Measurements from ENCODE around the gene SCAMP5. TPM values are rescaled to one million over a fixed set of nuclear protein-coding genes. Genes with fewer than 3 reads are reported as not detected.

SCAMP5 gene
- total RNA-seq, 2 experiments from 2014 or later = 3.9 to 4.5 TPM

DNA sequence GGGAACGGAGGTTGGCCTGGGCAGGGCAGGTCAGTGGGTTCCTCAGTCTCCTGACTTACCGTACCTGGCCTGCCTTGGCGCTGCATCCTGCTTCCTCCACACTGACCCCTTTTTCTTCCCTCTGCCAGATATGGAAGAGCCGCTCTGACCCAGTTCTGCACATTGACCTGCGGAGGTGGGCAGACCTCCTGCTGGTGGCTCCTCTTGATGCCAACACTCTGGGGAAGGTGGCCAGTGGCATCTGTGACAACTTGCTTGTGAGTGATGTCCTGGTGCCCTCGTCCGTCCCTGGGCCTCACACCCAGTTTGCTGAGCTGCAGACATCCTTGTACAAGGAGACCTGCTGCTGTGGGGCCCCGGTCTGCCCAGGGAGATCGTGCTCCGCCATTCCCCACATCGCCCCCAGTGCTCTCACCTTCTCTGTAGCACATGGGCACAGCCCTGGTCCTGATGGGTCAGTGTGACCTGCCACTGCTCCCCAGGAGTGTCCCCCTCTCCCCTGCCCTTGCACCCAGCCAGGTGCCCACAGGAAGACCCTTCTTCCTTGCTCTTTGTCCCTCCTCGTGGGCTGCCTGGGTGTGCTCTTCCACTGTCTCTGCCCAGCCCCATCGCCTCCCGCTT, 49.0 kb downstream of the SCAMP5 start:
- Mint-ChIP-seq H3K27ac (no peak overlapping the region), H3K4me1 (peaks cover 15% of the 10 kb centered on the region), H3K27me3 (no peaks in the 10 kb centered on the region), H3K9me3 (ENCODE audit: low read depth) (no peaks in the 10 kb centered on the region), H3K4me3 (no peak overlapping the region), H3K36me3 (ENCODE audit: low read depth) (peaks cover 12% of the 10 kb centered on the region)
- DNase-seq = no peak
- ChIA-PET CTCF (interaction anchor here (0.6 to 2.8 kb wide), 3 partner anchors 160 to 1249 kb away, joined by 3 to 12 read pairs (median 3); no protein-coding TSS in a partner anchor), POLR2A (interaction anchor here (0.6 kb wide), 1 partner anchor 107 kb away, joined by 3 read pairs; no protein-coding TSS in a partner anchor)
- no peak for ATAC-seq
- intact Hi-C loops (cut with DNase I, micrococcal nuclease) = no loop called here

DNA sequence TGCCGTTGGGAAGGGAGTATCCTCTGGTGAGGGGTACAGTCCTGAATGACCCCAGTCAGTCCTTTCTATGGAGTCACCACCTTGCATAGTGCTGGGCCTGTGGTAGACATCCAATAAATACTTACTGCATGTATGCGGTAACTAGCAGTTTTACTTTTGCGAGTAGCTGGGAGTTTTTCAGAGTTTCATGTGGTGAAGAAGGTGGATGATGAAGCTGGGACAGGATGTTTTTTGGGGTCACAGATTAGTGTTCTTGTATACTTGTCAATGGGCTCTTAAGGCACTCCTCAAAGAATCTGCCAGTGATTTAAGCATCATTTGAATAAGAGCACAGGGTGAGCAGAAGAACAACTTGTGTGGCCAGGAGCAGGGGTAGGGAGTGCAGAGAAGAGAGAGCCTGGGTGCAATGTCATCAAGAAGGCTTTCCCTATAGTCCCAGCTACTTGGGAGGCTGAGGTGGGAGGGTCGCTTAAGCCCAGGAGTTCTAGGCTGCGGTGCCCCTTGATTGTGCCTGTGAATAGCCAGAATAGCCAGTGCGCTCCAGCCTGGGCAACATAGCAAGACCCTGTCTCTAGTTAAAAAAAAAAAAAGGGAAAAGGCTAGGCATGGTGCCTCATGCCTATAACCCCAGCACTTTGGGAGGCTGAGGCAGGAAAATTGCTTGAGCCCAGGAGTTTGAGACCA, 50.1 kb downstream of the SCAMP5 start:
- H3K36me3 Mint-ChIP-seq (ENCODE audit: low read depth) = peaks cover 9% of the 10 kb centered on the region
- CTCF ChIA-PET = no interaction called here
- intact Hi-C loops (cut with DNase I, micrococcal nuclease) = no loop called here
- no peaks in the 10 kb centered on the region for H3K9me3 Mint-ChIP-seq (ENCODE audit: low read depth)
- H3K27ac Mint-ChIP-seq = no peak overlapping the region
- POLR2A ChIA-PET = no interaction called here
- ATAC-seq (no peak), DNase-seq (no peak)
- no peaks in the 10 kb centered on the region for H3K27me3 Mint-ChIP-seq
- peaks cover 13% of the 10 kb centered on the region for H3K4me1 Mint-ChIP-seq
- H3K4me3 Mint-ChIP-seq = no peak overlapping the region

DNA sequence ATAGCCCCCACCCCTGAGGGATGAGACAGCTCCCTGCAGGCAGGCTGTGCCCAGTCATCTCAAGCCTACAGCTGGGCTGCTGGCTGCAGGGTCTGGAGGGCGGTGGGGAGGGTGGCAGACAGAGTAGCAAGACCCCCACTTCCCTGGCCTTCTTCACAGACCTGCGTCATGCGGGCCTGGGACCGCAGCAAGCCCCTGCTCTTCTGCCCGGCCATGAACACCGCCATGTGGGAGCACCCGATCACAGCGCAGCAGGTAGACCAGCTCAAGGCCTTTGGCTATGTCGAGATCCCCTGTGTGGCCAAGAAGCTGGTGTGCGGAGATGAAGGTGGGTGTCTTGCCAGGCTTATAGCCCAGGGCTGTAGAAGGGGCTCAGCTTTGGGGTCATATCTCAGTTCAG, 53.0 kb downstream of the SCAMP5 start:
- no peak for ATAC-seq
- peaks cover 8% of the 10 kb centered on the region for H3K4me1 Mint-ChIP-seq
- intact Hi-C loops (cut with DNase I, micrococcal nuclease) = no loop called here
- H3K36me3 Mint-ChIP-seq (ENCODE audit: low read depth) = peaks cover 5% of the 10 kb centered on the region
- no peaks in the 10 kb centered on the region for H3K27me3 Mint-ChIP-seq
- no peak for DNase-seq
- H3K4me3 Mint-ChIP-seq = no peak overlapping the region
- H3K27ac Mint-ChIP-seq = no peak overlapping the region
- no peaks in the 10 kb centered on the region for H3K9me3 Mint-ChIP-seq (ENCODE audit: low read depth)
- CTCF ChIA-PET = no interaction called here
- POLR2A ChIA-PET = no interaction called here

DNA sequence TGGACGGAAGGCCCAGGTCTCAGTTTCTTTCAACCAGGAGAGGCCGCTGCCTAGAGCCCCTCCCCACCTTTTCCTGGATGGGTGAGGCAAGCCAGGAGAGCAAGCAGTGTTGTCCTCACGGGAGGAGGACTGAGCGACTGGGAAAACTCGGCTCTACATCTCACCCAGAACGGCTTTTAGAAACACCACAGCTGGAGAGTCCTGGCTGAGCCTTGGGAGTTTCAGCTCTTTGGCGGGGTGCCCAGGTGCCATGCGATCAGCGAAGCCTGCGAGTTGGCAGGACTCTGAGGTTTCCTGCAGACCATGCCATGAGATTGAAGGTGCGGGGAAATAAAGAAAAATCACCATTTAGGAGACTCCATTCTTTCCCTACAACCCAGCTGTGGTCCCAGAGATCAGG, 54.0 kb downstream of the SCAMP5 start:
- Mint-ChIP-seq H3K4me1 (peaks cover 8% of the 10 kb centered on the region), H3K9me3 (ENCODE audit: low read depth) (no peaks in the 10 kb centered on the region), H3K36me3 (ENCODE audit: low read depth) (peaks cover 3% of the 10 kb centered on the region), H3K4me3 (no peak overlapping the region), H3K27me3 (no peaks in the 10 kb centered on the region), H3K27ac (no peak overlapping the region)
- CTCF ChIA-PET = interaction anchor here (0.9 kb wide), 1 partner anchor 155 kb away, joined by 3 read pairs; no protein-coding TSS in a partner anchor
- POLR2A ChIA-PET = no interaction called here
- ATAC-seq = no peak
- intact Hi-C loops (cut with DNase I, micrococcal nuclease) = no loop called here
- DNase-seq = no peak

DNA sequence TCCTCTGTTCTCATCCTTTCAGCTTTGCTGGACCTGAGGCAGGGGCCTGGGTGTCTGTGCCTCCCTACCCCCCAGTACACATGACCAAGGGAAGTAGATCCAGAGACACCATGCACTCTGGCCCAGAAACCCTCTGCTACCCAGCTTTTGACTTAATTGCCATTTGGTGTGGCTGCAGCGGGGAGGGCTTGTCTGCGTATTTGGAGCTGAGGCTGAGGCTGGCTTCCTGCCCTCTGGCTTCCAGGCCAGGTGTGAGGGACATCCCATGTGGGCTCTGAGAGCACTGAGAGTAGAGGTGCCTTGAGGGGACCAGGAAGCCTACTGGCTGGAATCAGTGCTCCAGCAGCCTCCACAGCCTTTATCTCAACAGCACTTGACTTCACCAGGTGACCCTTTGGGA, 54.9 kb downstream of the SCAMP5 start:
- no peaks in the 10 kb centered on the region for H3K9me3 Mint-ChIP-seq (ENCODE audit: low read depth)
- no peak overlapping the region for H3K27ac Mint-ChIP-seq
- no peak overlapping the region for H3K4me3 Mint-ChIP-seq
- POLR2A ChIA-PET = no interaction called here
- DNase-seq = no peak
- peaks cover 8% of the 10 kb centered on the region for H3K4me1 Mint-ChIP-seq
- intact Hi-C loops (cut with DNase I, micrococcal nuclease) = no loop called here
- CTCF ChIA-PET = no interaction called here
- ATAC-seq = no peak
- peaks cover 1% of the 10 kb centered on the region for H3K36me3 Mint-ChIP-seq (ENCODE audit: low read depth)
- no peaks in the 10 kb centered on the region for H3K27me3 Mint-ChIP-seq

DNA sequence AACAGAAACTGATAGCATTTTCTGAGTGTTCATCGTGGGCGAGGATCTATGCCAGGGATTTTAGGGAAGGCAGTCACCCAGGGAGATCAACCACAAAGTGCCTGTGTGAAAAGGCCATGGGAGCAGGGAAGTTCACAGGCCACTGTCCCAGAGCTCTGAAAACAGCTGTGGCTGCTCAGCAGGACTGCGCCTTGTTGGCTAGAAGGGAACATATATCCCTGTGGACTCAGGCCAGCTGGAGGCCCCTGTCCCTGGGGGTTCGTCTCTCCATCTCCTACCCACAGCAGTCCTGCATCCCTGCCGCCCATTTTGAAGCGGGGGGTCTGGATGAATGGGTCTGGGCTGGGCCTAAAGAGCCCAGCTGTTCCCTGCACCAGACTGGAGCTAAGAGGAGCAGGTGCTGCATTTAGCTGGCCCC, 55.8 kb downstream of the SCAMP5 start:
- Mint-ChIP-seq H3K27me3 (no peaks in the 10 kb centered on the region), H3K27ac (no peak overlapping the region), H3K4me3 (no peak overlapping the region), H3K9me3 (ENCODE audit: low read depth) (no peaks in the 10 kb centered on the region), H3K36me3 (ENCODE audit: low read depth) (peaks cover 1% of the 10 kb centered on the region), H3K4me1 (peaks cover 8% of the 10 kb centered on the region)
- POLR2A ChIA-PET = no interaction called here
- ATAC-seq = no peak
- intact Hi-C loops (cut with DNase I, micrococcal nuclease) = no loop called here
- CTCF ChIA-PET = interaction anchor here (0.6 kb wide), 1 partner anchor 27 kb away, joined by 3 read pairs; no protein-coding TSS in a partner anchor
- no peak for DNase-seq

DNA sequence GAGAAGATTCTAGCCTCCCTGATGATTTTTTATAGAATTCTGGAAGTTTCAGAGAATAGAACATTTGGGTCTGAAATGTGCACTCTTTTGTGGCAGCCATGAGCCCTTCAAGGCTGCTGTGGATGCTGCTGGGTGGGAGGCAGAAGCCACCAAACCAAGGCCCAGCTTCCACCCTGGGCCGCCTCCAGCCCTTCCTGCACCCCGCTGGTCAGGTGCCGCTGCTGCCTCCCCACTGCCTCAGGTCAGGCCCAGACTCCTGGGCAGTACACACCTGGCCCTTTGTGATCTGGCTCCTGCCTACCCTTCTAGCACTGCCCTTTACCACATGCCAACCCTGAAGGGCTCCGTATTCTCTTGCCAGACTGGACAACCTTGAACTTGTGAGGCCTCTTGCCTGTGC, 56.3 kb downstream of the SCAMP5 start:
- intact Hi-C loops (cut with DNase I, micrococcal nuclease) = no loop called here
- Mint-ChIP-seq H3K4me3 (no peak overlapping the region), H3K9me3 (ENCODE audit: low read depth) (no peaks in the 10 kb centered on the region), H3K36me3 (ENCODE audit: low read depth) (peaks cover 1% of the 10 kb centered on the region), H3K4me1 (peaks cover 6% of the 10 kb centered on the region), H3K27ac (no peak overlapping the region), H3K27me3 (no peaks in the 10 kb centered on the region)
- DNase-seq = no peak
- ChIA-PET POLR2A (interaction anchor here (0.6 kb wide), 1 partner anchor 78 kb away, joined by 3 read pairs; no protein-coding TSS in a partner anchor), CTCF (no interaction called here)
- no peak for ATAC-seq

DNA sequence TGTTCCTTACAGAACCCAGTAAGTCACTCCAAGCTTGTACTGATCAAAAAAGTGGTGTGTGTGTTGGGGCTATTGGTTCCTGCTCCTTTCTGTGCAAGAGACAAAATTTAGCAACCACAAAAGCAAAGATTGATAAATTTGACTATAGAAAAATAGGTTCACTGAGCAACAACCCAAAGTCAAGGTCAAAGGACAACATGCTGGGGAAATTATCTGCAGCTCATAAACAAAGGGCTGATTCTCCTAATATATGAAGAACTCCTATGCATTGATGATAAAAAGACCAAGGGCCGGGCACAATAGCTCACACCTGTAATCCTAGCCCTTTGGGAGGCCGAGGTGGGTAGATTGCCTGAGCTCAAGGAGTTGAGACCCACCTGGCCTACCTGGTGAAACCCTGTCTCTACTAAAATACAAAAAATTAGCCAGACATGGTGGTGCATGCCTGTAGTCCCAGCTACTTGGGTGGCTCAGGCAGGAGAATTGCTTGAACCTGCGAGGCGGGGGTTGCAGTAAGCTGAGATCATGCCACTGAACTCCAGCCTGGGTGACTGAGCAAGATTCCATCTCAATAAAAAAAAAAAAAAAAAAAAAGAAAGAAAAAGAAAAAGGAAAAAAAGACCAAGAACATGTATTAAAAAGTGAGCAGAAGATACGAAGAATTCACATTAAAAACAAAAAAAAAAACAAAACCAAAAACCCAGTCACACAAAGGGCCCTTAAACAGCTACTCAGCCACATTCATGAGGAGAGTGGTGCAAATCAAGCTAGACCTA, 57.8 kb downstream of the SCAMP5 start:
- ChIA-PET CTCF (interaction anchor here (0.6 kb wide), 2 partner anchors 18 to 587 kb away, joined by 3 read pairs; partner anchors contain the start of gene IMP3), POLR2A (no interaction called here)
- intact Hi-C loops (cut with DNase I, micrococcal nuclease) = no loop called here
- H3K9me3 Mint-ChIP-seq (ENCODE audit: low read depth) = no peaks in the 10 kb centered on the region
- no peak overlapping the region for H3K4me3 Mint-ChIP-seq
- no peaks in the 10 kb centered on the region for H3K27me3 Mint-ChIP-seq
- H3K4me1 Mint-ChIP-seq = no peaks in the 10 kb centered on the region
- H3K36me3 Mint-ChIP-seq (ENCODE audit: low read depth) = peaks cover 3% of the 10 kb centered on the region
- no peak overlapping the region for H3K27ac Mint-ChIP-seq
- DNase-seq (no peak), ATAC-seq (no peak)

DNA sequence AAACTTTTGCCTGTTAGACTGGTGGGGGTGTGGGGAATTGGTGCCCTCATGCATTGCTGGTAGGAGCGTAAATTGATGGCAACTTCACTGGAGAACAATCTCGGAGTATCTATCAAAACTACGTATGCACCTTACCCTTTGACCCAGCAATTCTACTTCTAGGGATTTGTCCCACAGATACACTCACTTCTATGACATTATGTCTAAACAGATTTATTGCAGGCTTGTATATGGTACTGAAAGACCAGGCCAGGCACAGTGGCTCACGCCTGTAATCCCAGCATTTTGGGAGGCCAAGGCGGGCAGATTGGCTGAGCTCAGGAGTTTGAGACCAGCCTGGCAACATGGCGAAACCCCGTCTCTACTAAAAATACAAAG, 58.4 kb downstream of the SCAMP5 start:
- Mint-ChIP-seq H3K4me3 (no peak overlapping the region), H3K27me3 (no peaks in the 10 kb centered on the region), H3K36me3 (ENCODE audit: low read depth) (peaks cover 1% of the 10 kb centered on the region), H3K27ac (no peak overlapping the region), H3K4me1 (no peaks in the 10 kb centered on the region), H3K9me3 (ENCODE audit: low read depth) (no peaks in the 10 kb centered on the region)
- intact Hi-C loops (cut with DNase I, micrococcal nuclease) = no loop called here
- ATAC-seq (no peak), DNase-seq (no peak)
- CTCF ChIA-PET = no interaction called here
- POLR2A ChIA-PET = no interaction called here

DNA sequence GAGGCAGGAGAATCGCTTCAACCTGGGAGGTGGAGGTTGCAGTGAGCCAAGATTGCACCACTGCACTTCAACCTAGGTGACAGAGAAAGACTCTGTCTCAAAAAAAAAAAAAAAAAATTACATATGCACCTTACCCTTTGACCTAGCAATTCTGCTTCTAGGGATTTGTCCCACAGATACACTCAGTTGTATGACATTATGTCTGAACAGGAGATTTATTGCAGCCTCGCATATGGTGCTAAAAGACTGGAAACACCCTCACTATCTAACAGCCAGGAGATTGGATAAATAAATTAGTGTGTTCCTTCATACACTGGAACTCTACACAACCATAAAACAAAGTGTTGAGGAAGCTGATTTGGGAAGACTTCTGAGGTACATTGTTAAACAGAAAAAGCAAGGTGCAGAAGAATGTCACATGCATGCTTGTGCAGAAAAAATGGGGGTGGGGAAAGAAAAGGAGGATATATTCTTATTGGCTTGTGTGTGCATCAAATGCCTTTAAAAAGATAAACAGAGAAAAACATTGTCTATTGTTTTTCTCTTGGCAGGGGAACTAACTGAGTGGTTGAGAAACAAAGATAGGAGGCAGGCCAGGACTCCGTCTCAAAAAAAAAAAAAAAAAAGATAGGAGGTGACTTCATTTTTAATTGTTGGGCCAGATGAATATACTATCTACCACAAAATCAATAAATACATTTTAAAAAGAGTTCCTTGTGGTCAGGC, 59.0 kb downstream of the SCAMP5 start:
- Mint-ChIP-seq H3K9me3 (ENCODE audit: low read depth) (no peaks in the 10 kb centered on the region), H3K36me3 (ENCODE audit: low read depth) (peaks cover 1% of the 10 kb centered on the region), H3K27ac (no peak overlapping the region), H3K4me1 (no peaks in the 10 kb centered on the region), H3K4me3 (no peak overlapping the region), H3K27me3 (no peaks in the 10 kb centered on the region)
- ATAC-seq = no peak
- ChIA-PET POLR2A (no interaction called here), CTCF (no interaction called here)
- DNase-seq = no peak
- intact Hi-C loops (cut with DNase I, micrococcal nuclease) = no loop called here

DNA sequence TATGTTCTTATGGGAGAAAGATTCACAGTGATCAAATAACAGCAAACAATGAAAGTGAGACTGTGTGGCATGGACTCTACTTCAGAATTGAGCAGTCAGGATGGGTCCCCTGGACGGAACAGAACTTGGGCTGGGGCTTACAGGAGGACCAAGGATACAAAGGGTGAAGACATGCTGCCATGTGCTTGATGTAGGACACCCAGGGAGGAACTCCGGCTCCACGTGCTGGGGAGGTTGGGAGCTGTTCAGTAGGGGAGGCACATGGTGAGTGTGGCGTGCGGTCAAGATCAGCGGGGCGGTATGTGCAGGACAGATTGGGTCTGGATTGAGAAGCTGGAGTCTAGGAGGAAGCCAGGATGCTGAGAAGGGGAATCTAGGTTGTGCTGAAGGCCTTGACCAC, 60.7 kb downstream of the SCAMP5 start:
- H3K4me1 Mint-ChIP-seq = no peaks in the 10 kb centered on the region
- H3K36me3 Mint-ChIP-seq (ENCODE audit: low read depth) = peaks cover 1% of the 10 kb centered on the region
- intact Hi-C loops (cut with DNase I, micrococcal nuclease) = no loop called here
- no peak overlapping the region for H3K27ac Mint-ChIP-seq
- no peaks in the 10 kb centered on the region for H3K9me3 Mint-ChIP-seq (ENCODE audit: low read depth)
- ATAC-seq = no peak
- no peak for DNase-seq
- POLR2A ChIA-PET = no interaction called here
- H3K27me3 Mint-ChIP-seq = no peaks in the 10 kb centered on the region
- H3K4me3 Mint-ChIP-seq = no peak overlapping the region
- CTCF ChIA-PET = no interaction called here
